Osteoblast (primary cell): Measurements from ENCODE around the gene C2CD4D. TPM values are rescaled to one million over a fixed set of nuclear protein-coding genes. Genes with fewer than 3 reads are reported as not detected.

Experiments
- DNase-seq: peaks from one replicate; pipeline ENCODE4 v3.0.0; 2011; ENCODE audit warnings: low spot score, mixed read lengths; ENCODE audit not compliant: insufficient read length; ENCODE audit errors: missing footprints
- H2AFZ ChIP-seq: 2 replicates; pipeline ENCODE4 v1.6.0; 2011; ENCODE audit warnings: mild to moderate bottlenecking, low read length
- H3K27ac ChIP-seq: 2 replicates; pipeline ENCODE4 v1.5.1; 2011; ENCODE audit warnings: mild to moderate bottlenecking, low read depth, low read length, moderate library complexity
- H3K27me3 ChIP-seq: 2 replicates; pipeline ENCODE4 v1.6.0; 2012; ENCODE audit warnings: mild to moderate bottlenecking, control low read depth, inconsistent platforms, low read length, moderate library complexity; ENCODE audit not compliant: insufficient read depth
- H3K36me3 ChIP-seq: 2 replicates; pipeline ENCODE4 v1.5.1; 2011; ENCODE audit warnings: mild to moderate bottlenecking, low read length, control low read depth, moderate library complexity; ENCODE audit not compliant: insufficient read depth
- H3K4me1 ChIP-seq: 2 replicates; pipeline ENCODE4 v1.5.1; 2011; ENCODE audit warnings: mild to moderate bottlenecking, low read length, control low read depth, moderate library complexity; ENCODE audit not compliant: insufficient read depth
- H3K4me2 ChIP-seq: 2 replicates; pipeline ENCODE4 v1.6.0; 2011; ENCODE audit warnings: mild to moderate bottlenecking, low read length; ENCODE audit not compliant: insufficient read depth
- H3K4me3 ChIP-seq: fragments of 200-600 bp; sonication (generic); 3 replicates; pipeline ENCODE4 v1.5.1; 2012; ENCODE audit warnings: mild to moderate bottlenecking, low read length, inconsistent platforms; ENCODE audit not compliant: insufficient read depth
- H3K79me2 ChIP-seq: 2 replicates; pipeline ENCODE4 v1.6.0; 2012; ENCODE audit warnings: mild to moderate bottlenecking, low read length, control low read depth, inconsistent platforms; ENCODE audit not compliant: insufficient read depth
- H3K9me3 ChIP-seq: 2 replicates; pipeline ENCODE4 v1.5.1; 2011; ENCODE audit warnings: low read depth, low read length, control low read depth
- H4K20me1 ChIP-seq: 2 replicates; pipeline ENCODE4 v1.6.0; 2012; ENCODE audit warnings: mild to moderate bottlenecking, low read length, control low read depth; ENCODE audit not compliant: insufficient read depth
- total RNA-seq: library from RNA; depleted of rRNA; stranded (reverse); fragments of >200 nt; gene quantifications from 2 replicates; pipeline ENCODE4 v1.2.3, GENCODE V29; 2012
- TF ChIP-seq, protein P1 (sequence below): IDR thresholded peaks from 2 replicates; pipeline ENCODE4 v1.5.1; 2011; ENCODE audit warnings: mild to moderate bottlenecking, low read depth, low read length, moderate library complexity; ENCODE audit errors: extremely low read depth

The C2CD4D gene
- total RNA-seq, 1 donor: not detected

GRCh38 chr1:151805066-151805820 is 34.4 kb downstream of the C2CD4D start, which contains the start of gene LINGO4:
LINGO4 (minus strand) TSS chr1:151805419; CDS start chr1:151802704, 2,715 bp downstream.
- H3K27ac ChIP-seq: no peak within 1 kb of the TSS
- no peaks in the 10 kb centered on the region for H4K20me1 ChIP-seq
- no peak for DNase-seq
- no peak within 1 kb of the TSS for H3K4me3 ChIP-seq
- no peaks in the 10 kb centered on the region for H3K36me3 ChIP-seq
- H3K4me2 ChIP-seq: no peak within 1 kb of the TSS
- no peaks in the 10 kb centered on the region for H3K4me1 ChIP-seq
- peaks cover 81% of the 10 kb centered on the region for H3K27me3 ChIP-seq
- no peaks in the 10 kb centered on the region for H3K79me2 ChIP-seq
- no peak within 1 kb of the TSS for H2AFZ ChIP-seq
- H3K9me3 ChIP-seq: no peaks in the 10 kb centered on the region
- TF ChIP-seq, protein P1, sequence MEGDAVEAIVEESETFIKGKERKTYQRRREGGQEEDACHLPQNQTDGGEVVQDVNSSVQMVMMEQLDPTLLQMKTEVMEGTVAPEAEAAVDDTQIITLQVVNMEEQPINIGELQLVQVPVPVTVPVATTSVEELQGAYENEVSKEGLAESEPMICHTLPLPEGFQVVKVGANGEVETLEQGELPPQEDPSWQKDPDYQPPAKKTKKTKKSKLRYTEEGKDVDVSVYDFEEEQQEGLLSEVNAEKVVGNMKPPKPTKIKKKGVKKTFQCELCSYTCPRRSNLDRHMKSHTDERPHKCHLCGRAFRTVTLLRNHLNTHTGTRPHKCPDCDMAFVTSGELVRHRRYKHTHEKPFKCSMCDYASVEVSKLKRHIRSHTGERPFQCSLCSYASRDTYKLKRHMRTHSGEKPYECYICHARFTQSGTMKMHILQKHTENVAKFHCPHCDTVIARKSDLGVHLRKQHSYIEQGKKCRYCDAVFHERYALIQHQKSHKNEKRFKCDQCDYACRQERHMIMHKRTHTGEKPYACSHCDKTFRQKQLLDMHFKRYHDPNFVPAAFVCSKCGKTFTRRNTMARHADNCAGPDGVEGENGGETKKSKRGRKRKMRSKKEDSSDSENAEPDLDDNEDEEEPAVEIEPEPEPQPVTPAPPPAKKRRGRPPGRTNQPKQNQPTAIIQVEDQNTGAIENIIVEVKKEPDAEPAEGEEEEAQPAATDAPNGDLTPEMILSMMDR: no peak

- H3K79me2 ChIP-seq: no peaks in the 10 kb centered on the region
- DNase-seq: no peak
- no peaks in the 10 kb centered on the region for H4K20me1 ChIP-seq
- no peak overlapping the region for H3K4me2 ChIP-seq
- H3K9me3 ChIP-seq: no peaks in the 10 kb centered on the region
- H3K36me3 ChIP-seq: no peaks in the 10 kb centered on the region
- H3K27ac ChIP-seq: no peak overlapping the region
- H3K4me1 ChIP-seq: no peaks in the 10 kb centered on the region
- H3K4me3 ChIP-seq: no peak overlapping the region
- peaks cover 90% of the 10 kb centered on the region for H3K27me3 ChIP-seq
- no peak overlapping the region for H2AFZ ChIP-seq
- TF ChIP-seq, protein P1: no peak
These were observed 35.7 kb downstream of the C2CD4D start for GRCh38 chr1:151803915-151804314.

DNA sequence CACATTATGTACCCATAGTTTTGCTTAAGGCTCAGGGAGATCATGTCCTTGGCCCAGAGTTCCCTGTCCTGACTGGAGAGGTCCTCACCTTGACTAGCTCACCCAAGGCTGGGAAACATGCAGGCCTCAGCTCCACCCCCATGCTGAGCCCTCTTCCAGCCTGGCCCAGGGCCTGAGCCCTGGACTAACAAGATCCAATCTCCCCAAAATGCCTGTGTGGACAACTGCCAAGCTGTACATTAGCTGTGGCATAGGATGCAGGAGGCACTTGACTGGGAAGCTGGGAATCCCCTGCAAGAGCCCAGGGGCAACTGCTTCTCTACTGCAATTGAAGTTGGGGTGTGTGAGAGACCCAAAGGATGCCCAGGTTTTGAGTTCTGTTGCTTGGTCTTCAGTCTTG is 36.5 kb downstream of the C2CD4D start:
- Histone ChIP-seq H3K79me2 (no peaks in the 10 kb centered on the region), H3K4me2 (no peak overlapping the region), H2AFZ (no peak overlapping the region), H3K36me3 (no peaks in the 10 kb centered on the region), H3K27ac (no peak overlapping the region), H3K4me1 (no peaks in the 10 kb centered on the region), H4K20me1 (no peaks in the 10 kb centered on the region), H3K4me3 (no peak overlapping the region), H3K9me3 (no peaks in the 10 kb centered on the region), H3K27me3 (peaks cover 87% of the 10 kb centered on the region)
- TF ChIP-seq, protein P1: no peak
- no peak for DNase-seq

DNA sequence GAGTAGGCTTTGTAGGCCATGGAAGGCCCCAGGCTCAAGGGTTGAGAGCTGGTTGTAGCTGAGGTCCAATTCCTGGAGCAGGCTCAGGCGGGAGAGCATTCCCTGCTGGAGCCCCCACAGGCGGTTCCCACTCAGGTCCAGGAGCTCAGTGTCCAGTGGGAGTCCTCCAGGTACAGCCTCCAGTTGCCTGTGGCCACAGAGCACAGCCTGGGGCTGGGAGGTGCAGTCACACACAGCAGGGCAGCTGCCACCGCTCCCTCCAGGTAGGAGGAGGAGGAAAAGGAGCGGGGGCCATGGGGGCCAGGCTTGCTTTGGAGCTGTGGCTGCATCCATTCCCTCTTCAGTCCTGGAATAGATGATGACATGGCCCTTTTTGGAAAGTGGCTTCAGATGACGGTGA is 37.2 kb downstream of the C2CD4D start:
- H3K27me3 ChIP-seq: peaks cover 86% of the 10 kb centered on the region
- DNase-seq: no peak
- H4K20me1 ChIP-seq: no peaks in the 10 kb centered on the region
- H3K79me2 ChIP-seq: no peaks in the 10 kb centered on the region
- no peaks in the 10 kb centered on the region for H3K4me1 ChIP-seq
- H2AFZ ChIP-seq: no peak overlapping the region
- H3K36me3 ChIP-seq: no peaks in the 10 kb centered on the region
- H3K9me3 ChIP-seq: no peaks in the 10 kb centered on the region
- H3K27ac ChIP-seq: no peak overlapping the region
- H3K4me2 ChIP-seq: no peak overlapping the region
- TF ChIP-seq, protein P1: no peak
- H3K4me3 ChIP-seq: no peak overlapping the region
